K562 (cell line): ENCODE results near the gene ARFGAP3. TPM values are rescaled to one million over a fixed set of nuclear protein-coding genes. Genes with fewer than 3 reads are reported as not detected.

ENCODE experiments used
- ATAC-seq: fragments of 200-7000 bp; cut with Tn5 transposase; 3 replicates; pipeline ENCODE4 v1.9.1; 2020; ENCODE audit warnings: moderate library complexity
- BruUV-seq: library from RNA; stranded (reverse); fragments of 400-500 nt; replicated peaks from 2 replicates; lab custom pipeline; 2021; lab: Mats Ljungman, UMichigan
- CTCF ChIA-PET: fragments of 300-600 bp; formaldehyde crosslinking; extraction: SDS; loops from one replicate; lab custom pipeline; 2021; ENCODE audit warnings: low intra/inter-chr PET ratio; lab: Yijun Ruan, JAX
- POLR2A ChIA-PET: fragments of 300-600, 350-650 bp; sonication (Branson Sonifier 250); formaldehyde crosslinking; extraction: SDS; loops from one replicate; lab custom pipeline; 2021; ENCODE audit warnings: antibody characterized with exemption, inconsistent platforms; lab: Yijun Ruan, JAX
- DNase-seq, 4 experiments: peaks; one replicate each; pipeline versions ENCODE4 v3.0.0 to v3.0.0-alpha.2; 2011 to 2018; ENCODE audit warnings: low spot score in 3 of 4, mixed read lengths in 3 of 4; ENCODE audit errors: extremely low read depth in 1 of 4
- FAIRE-seq: peaks from 2 replicates; lab custom pipeline; 2011; peaks lifted over from hg19 to GRCh38; lab: Jason Lieb, UNC
- H2AFZ ChIP-seq: 2 replicates; pipeline ENCODE4 v1.6.0; 2011; ENCODE audit warnings: low read depth, low read length, control low read depth, inconsistent platforms
- H3K27ac ChIP-seq: fragments of 200-600 bp; 3 replicates; pipeline ENCODE4 v1.8.0; 2011; ENCODE audit warnings: low read depth, mild to moderate bottlenecking, control low read depth, inconsistent platforms, low read length, moderate library complexity, mixed read lengths; ENCODE audit errors: extremely low read depth
- H3K27me3 ChIP-seq, 2 experiments: fragments of 300-600 bp in 1 of 2; 2 replicates in 1 of 2; 3 replicates in 1 of 2; pipeline versions ENCODE4 v1.6.0 to v1.8.0; 2011; ENCODE audit warnings: inconsistent platforms in 2 of 2, low read length in 2 of 2, mild to moderate bottlenecking in 1 of 2, mixed read lengths in 1 of 2, moderate library complexity in 1 of 2; ENCODE audit not compliant: control insufficient read depth in 2 of 2, insufficient read depth in 2 of 2
- H3K36me3 ChIP-seq: fragments of 300-600 bp; 3 replicates; pipeline ENCODE4 v1.8.0; 2011; ENCODE audit warnings: mild to moderate bottlenecking, low read length, inconsistent platforms; ENCODE audit not compliant: control insufficient read depth, insufficient read depth
- H3K4me1 ChIP-seq, 2 experiments: fragments of 200-600 bp in 1 of 2; replicated peaks in 1 of 2; 2 replicates in 1 of 2; 3 replicates in 1 of 2; pipeline versions ENCODE4 v1.5.1 to v1.8.0; 2011; ENCODE audit warnings: inconsistent platforms in 2 of 2, low read length in 2 of 2, mild to moderate bottlenecking in 1 of 2, mixed read lengths in 1 of 2, moderate library complexity in 1 of 2; ENCODE audit not compliant: control insufficient read depth in 2 of 2, insufficient read depth in 2 of 2
- H3K4me2 ChIP-seq: 2 replicates; pipeline ENCODE4 v1.6.1; 2011; ENCODE audit warnings: low read length, control low read depth, inconsistent platforms, mixed read lengths; ENCODE audit not compliant: insufficient read depth
- H3K4me3 ChIP-seq: fragments of 200-600 bp; sonication (generic), shearing (Covaris generic); 2 replicates; pipeline ENCODE4 v1.5.1; 2016; ENCODE audit warnings: control low read depth, inconsistent platforms
- H3K79me2 ChIP-seq: fragments of 200-600 bp; 3 replicates; pipeline ENCODE4 v1.8.0; 2011; ENCODE audit warnings: low read length, inconsistent platforms; ENCODE audit not compliant: control insufficient read depth, insufficient read depth
- H3K9ac ChIP-seq, 2 experiments: 2 replicates each; pipeline versions ENCODE4 v1.6.0 to v1.6.1; 2011; ENCODE audit warnings: low read depth in 2 of 2, low read length in 2 of 2, control low read depth in 1 of 2, inconsistent platforms in 1 of 2, mild to moderate bottlenecking in 1 of 2, mixed read lengths in 1 of 2; ENCODE audit not compliant: insufficient read depth in 1 of 2
- H3K9me1 ChIP-seq: one replicate; pipeline ENCODE4 v1.6.0; 2011; ENCODE audit warnings: inconsistent platforms, mild to moderate bottlenecking, low read length, moderate library complexity; ENCODE audit not compliant: control insufficient read depth, insufficient read depth
- H3K9me3 ChIP-seq: replicated peaks from 2 replicates; pipeline ENCODE4 v1.5.1; 2011; ENCODE audit warnings: low read depth, low read length, inconsistent platforms; ENCODE audit not compliant: control insufficient read depth, insufficient read depth
- H4K20me1 ChIP-seq: replicated peaks from 2 replicates; pipeline ENCODE4 v1.6.1; 2011; ENCODE audit warnings: low read length, inconsistent platforms, mixed read lengths; ENCODE audit not compliant: control insufficient read depth, insufficient read depth
- FOXK2 ChIP-seq, 2 experiments: fragments of 450-650 bp; IDR thresholded peaks in 1 of 2; conservative IDR thresholded peaks in 1 of 2; 2 replicates each; pipeline ENCODE4 v1.6.1; 2016; ENCODE audit warnings: low read depth in 2 of 2, mild to moderate bottlenecking in 1 of 2
- HEY1 ChIP-seq: fragments of 250-450 bp; sonication (Bioruptor Pico); IDR thresholded peaks from 2 replicates; pipeline ENCODE4 v1.5.0; 2020; ENCODE audit warnings: mild to moderate bottlenecking, moderate library complexity, borderline replicate concordance
- JUN ChIP-seq, 2 experiments: sonication (generic) in 1 of 2; formaldehyde crosslinking in 1 of 2; IDR thresholded peaks; 2 replicates each; pipeline versions ENCODE4 v1.6.1 to v1.8.0; 2012 to 2022; ENCODE audit warnings: borderline replicate concordance in 2 of 2, mild to moderate bottlenecking in 2 of 2, improper control_type of control experiment in 1 of 2, low read depth in 1 of 2, low read length in 1 of 2, missing genetic modification reagents in 1 of 2
- KAT8 ChIP-seq: fragments of 450-650 bp; IDR thresholded peaks from 2 replicates; pipeline ENCODE4 v1.6.1; 2016; ENCODE audit warnings: low read depth, mild to moderate bottlenecking
- MTA1 ChIP-seq: fragments of 450-650 bp; IDR thresholded peaks from 2 replicates; pipeline ENCODE4 v1.6.1; 2017; ENCODE audit warnings: borderline replicate concordance
- NFE2L1 ChIP-seq: fragments of 450-650 bp; IDR thresholded peaks from 2 replicates; pipeline ENCODE4 v1.6.1; 2016; ENCODE audit warnings: missing genetic modification characterization, low read depth, mild to moderate bottlenecking, missing compliant biosample characterization, moderate library complexity, borderline replicate concordance
- SETDB1 ChIP-seq: IDR thresholded peaks from one replicate; pipeline ENCODE4 v1.6.1; 2012; ENCODE audit warnings: low read length, control low read depth, inconsistent platforms
- SMAD3 ChIP-seq: fragments of 450-650 bp; formaldehyde crosslinking; conservative IDR thresholded peaks from 2 replicates; pipeline ENCODE4 v1.4.0; 2020; ENCODE audit warnings: mild to moderate bottlenecking
- SMC3 ChIP-seq: conservative IDR thresholded peaks from 2 replicates; pipeline ENCODE4 v1.6.1; 2011; ENCODE audit warnings: low read depth, low read length, improper control_type of control experiment; ENCODE audit not compliant: insufficient read depth
- SPI1 ChIP-seq: IDR thresholded peaks from 2 replicates; pipeline ENCODE4 v1.6.1; 2011; ENCODE audit warnings: low read depth, low read length, control low read depth, borderline replicate concordance
- SREBF2 ChIP-seq: sonication (generic); formaldehyde crosslinking; IDR thresholded peaks from 2 replicates; pipeline ENCODE4 v1.4.0; 2020; ENCODE audit warnings: mild to moderate bottlenecking, missing genetic modification reagents
- XRCC3 ChIP-seq: fragments of 450-650 bp; IDR thresholded peaks from 2 replicates; pipeline ENCODE4 v1.6.1; 2017; ENCODE audit warnings: mild to moderate bottlenecking, moderate library complexity
- ZNF695 ChIP-seq: fragments of 450-650 bp; formaldehyde crosslinking; IDR thresholded peaks from 2 replicates; pipeline ENCODE4 v1.4.0; 2020; ENCODE audit warnings: mild to moderate bottlenecking, moderate library complexity
- WGBS: fragments of 100-300 bp; shearing (Covaris generic); methylation state at CpG from one replicate; pipeline ENCODE4 v1.1.6; 2016; ENCODE audit warnings: low coverage, mixed read lengths; ENCODE audit not compliant: insufficient coverage; ENCODE audit errors: missing lambda C conversion rate; 5-methylcytosine and 5-hydroxymethylcytosine counted together
- in situ Hi-C: fragments of 300-500 bp; cut with MboI; formaldehyde crosslinking; loops from 4 replicates; pipeline ENCODE4 v1.15.0; 2018; ENCODE audit warnings: inconsistent platforms, mixed read lengths
- intact Hi-C: fragments of 100-400 bp; cut with micrococcal nuclease; formaldehyde crosslinking; loops from 2 replicates; pipeline ENCODE4 v1.14.2; 2022
- polyA plus RNA-seq, 8 experiments: library from polyadenylated mRNA; depleted of rRNA in 4 of 8; stranded (reverse) in 5 of 8; unstranded in 3 of 8; fragments of >200 nt; fragmentation: Nextera tagmentation in 2 of 8; fragmentation: Illumina TruSeq in 1 of 8; extraction: Ambion mirVana in 2 of 8; extraction: Trizol in 1 of 8; gene quantifications; 2 replicates each; pipeline versions ENCODE4 v1.2.1 to v1.2.3, GENCODE V29; 2011 to 2014; ENCODE audit warnings: inconsistent platforms in 1 of 8, missing spikeins in 1 of 8
- total RNA-seq, 7 experiments: library from RNA; depleted of rRNA in 6 of 7; stranded (reverse); fragments of >200 nt in 6 of 7; fragmentation: Illumina TruSeq in 2 of 7; extraction: Trizol in 2 of 7; gene quantifications; 2 replicates each; pipeline versions ENCODE4 v1.2.1 to v1.2.3, GENCODE V29; 2011 to 2021; ENCODE audit warnings: low replicate concordance in 1 of 7
- TF ChIP-seq, protein P1 (sequence below): fragments of 450-650 bp; conservative IDR thresholded peaks from 2 replicates; pipeline ENCODE4 v1.6.1; 2016; ENCODE audit warnings: missing genetic modification characterization, low read depth, mild to moderate bottlenecking, control low read depth, missing compliant biosample characterization
- TF ChIP-seq, protein P2 (sequence below): fragments of 250-450 bp; sonication (Bioruptor Pico); IDR thresholded peaks from 2 replicates; pipeline ENCODE4 v1.5.0; 2021
- TF ChIP-seq, protein P3 (sequence below), 2 experiments: IDR thresholded peaks in 1 of 2; conservative IDR thresholded peaks in 1 of 2; 2 replicates each; pipeline ENCODE4 v1.6.1; 2016; ENCODE audit warnings: low read depth in 2 of 2, mild to moderate bottlenecking in 1 of 2, missing compliant biosample characterization in 1 of 2, missing genetic modification characterization in 1 of 2, moderate library complexity in 1 of 2

Gene ARFGAP3
- total and polyA plus RNA-seq, 9 of the 15 experiments (the other 6 are each of a cell fraction or from before 2014, with no cell fraction given), result 14.2 to 31.9 (median 22.7) TPM

DNA sequence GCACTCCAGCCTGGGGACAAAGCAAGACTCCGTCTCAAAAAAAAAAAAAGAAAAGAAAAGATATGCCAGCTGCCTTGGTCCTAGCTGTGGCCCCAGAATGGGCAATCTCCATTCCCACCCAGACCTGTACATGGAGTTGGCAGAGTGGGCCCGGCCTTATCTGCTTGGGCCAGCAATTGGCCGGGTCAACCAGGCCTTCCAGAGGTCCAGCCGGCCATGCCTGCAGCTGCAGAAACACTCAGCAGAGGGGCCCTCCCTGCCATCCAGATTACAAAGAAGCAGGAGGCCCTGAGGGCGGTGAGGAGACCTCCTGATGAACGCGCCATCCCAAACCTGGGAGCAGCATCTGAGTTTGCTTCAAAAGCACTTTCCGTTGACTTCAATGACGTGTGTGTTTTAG lies 26.9 kb upstream of the ARFGAP3 start:
- ChIA-PET CTCF (no interaction called here), POLR2A (no interaction called here)
- no TSS peak for BruUV-seq
- Histone ChIP-seq H3K4me1 (no peaks in the 10 kb centered on the region), H3K4me2 (no peak overlapping the region), H3K36me3 (peaks cover 61% of the 10 kb centered on the region; the same call in 2 of the 3 replicates), H3K79me2 (no peaks in the 10 kb centered on the region), H3K27ac (no peak overlapping the region), H3K27me3 (no peaks in the 10 kb centered on the region), H3K4me3 (no peak overlapping the region), H3K9me1 (no peaks in the 10 kb centered on the region), H3K9ac (no peak overlapping the region), H4K20me1 (peaks cover 5% of the 10 kb centered on the region; the same call in 1 of the 2 replicates), H3K9me3 (no peaks in the 10 kb centered on the region), H2AFZ (no peak overlapping the region)
- ATAC-seq (no peak), DNase-seq (no peak), FAIRE-seq (no peak)
- intact Hi-C loops, result no loop called here
- in situ Hi-C loops, result no loop called here
- WGBS, result 71% methylated on average over 6 of the region's 9 CpGs
- TF ChIP-seq SPI1, result no peak
- no peak for TF ChIP-seq SMAD3 (CRISPR knock-in tag)
- TF ChIP-seq KAT8, result no peak
- TF ChIP-seq, protein P1, sequence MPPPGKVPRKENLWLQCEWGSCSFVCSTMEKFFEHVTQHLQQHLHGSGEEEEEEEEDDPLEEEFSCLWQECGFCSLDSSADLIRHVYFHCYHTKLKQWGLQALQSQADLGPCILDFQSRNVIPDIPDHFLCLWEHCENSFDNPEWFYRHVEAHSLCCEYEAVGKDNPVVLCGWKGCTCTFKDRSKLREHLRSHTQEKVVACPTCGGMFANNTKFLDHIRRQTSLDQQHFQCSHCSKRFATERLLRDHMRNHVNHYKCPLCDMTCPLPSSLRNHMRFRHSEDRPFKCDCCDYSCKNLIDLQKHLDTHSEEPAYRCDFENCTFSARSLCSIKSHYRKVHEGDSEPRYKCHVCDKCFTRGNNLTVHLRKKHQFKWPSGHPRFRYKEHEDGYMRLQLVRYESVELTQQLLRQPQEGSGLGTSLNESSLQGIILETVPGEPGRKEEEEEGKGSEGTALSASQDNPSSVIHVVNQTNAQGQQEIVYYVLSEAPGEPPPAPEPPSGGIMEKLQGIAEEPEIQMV (tag), result no peak
- no peak for TF ChIP-seq HEY1 (CRISPR knock-in tag)
- TF ChIP-seq FOXK2 (conservative IDR thresholded peaks at IDR 0.05 in 1 of 2, IDR thresholded peaks at IDR 0.05 in 1 of 2; ENCODE audit: low read depth in 2 of 2), result no peak
- TF ChIP-seq, protein P2, sequence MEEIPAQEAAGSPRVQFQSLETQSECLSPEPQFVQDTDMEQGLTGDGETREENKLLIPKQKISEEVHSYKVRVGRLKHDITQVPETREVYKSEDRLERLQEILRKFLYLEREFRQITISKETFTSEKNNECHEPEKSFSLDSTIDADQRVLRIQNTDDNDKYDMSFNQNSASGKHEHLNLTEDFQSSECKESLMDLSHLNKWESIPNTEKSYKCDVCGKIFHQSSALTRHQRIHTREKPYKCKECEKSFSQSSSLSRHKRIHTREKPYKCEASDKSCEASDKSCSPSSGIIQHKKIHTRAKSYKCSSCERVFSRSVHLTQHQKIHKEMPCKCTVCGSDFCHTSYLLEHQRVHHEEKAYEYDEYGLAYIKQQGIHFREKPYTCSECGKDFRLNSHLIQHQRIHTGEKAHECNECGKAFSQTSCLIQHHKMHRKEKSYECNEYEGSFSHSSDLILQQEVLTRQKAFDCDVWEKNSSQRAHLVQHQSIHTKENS (CRISPR knock-in tag), result no peak
- TF ChIP-seq SMC3, result no peak
- TF ChIP-seq, protein P3, sequence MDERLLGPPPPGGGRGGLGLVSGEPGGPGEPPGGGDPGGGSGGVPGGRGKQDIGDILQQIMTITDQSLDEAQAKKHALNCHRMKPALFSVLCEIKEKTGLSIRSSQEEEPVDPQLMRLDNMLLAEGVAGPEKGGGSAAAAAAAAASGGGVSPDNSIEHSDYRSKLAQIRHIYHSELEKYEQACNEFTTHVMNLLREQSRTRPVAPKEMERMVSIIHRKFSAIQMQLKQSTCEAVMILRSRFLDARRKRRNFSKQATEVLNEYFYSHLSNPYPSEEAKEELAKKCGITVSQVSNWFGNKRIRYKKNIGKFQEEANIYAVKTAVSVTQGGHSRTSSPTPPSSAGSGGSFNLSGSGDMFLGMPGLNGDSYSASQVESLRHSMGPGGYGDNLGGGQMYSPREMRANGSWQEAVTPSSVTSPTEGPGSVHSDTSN (CRISPR knock-in tag; IDR thresholded peaks at IDR 0.05; ENCODE audit: low read depth), result no peak
- TF ChIP-seq, protein P3 (tag; conservative IDR thresholded peaks at IDR 0.05; ENCODE audit: low read depth), result no peak
- TF ChIP-seq XRCC3, result no peak
- no peak for TF ChIP-seq SETDB1
- TF ChIP-seq ZNF695 (CRISPR knock-in tag), result no peak
- no peak for TF ChIP-seq JUN (IDR thresholded peaks at IDR 0.05; ENCODE audit: borderline replicate concordance, low read depth, low read length)
- no peak for TF ChIP-seq JUN (CRISPR knock-in tag; IDR thresholded peaks at IDR 0.05; ENCODE audit: borderline replicate concordance)
- TF ChIP-seq SREBF2, result no peak
- no peak for TF ChIP-seq MTA1
- TF ChIP-seq NFE2L1, result no peak
